Choroid plexus epithelial cell (primary cell): ENCODE measurements around the gene EVC.
A peak's percentile ranks its signal among the peaks of the same experiment; 100 is the strongest.

Source experiments
- DNase-seq: peaks from one replicate; pipeline ENCODE4 v3.0.0-alpha.2; 2010; ENCODE audit warnings: low read depth
- H3K4me3 ChIP-seq: 2 replicates; pipeline ENCODE4 v1.5.1; 2011; ENCODE audit warnings: low read depth, mild to moderate bottlenecking, control low read depth, low read length, moderate library complexity
- CTCF ChIP-seq: conservative IDR thresholded peaks from 2 replicates; pipeline ENCODE4 v1.5.1; 2011; ENCODE audit warnings: low read depth, mild to moderate bottlenecking, control low read depth, inconsistent platforms, low read length, moderate library complexity

The EVC gene

GRCh38 chr4:5742968-5743367, 32.0 kb downstream of the EVC start:
- no peak for TF ChIP-seq CTCF
- no peak for DNase-seq
- H3K4me3 ChIP-seq = no peak overlapping the region

- H3K4me3 ChIP-seq = no peak overlapping the region
- no peak for DNase-seq
- no peak for TF ChIP-seq CTCF
Observed at GRCh38 chr4:5746250-5746649, 35.2 kb downstream of the EVC start.

- no peak overlapping the region for H3K4me3 ChIP-seq
- peak; percentile 51 for DNase-seq
- no peak for TF ChIP-seq CTCF
Observed at GRCh38 chr4:5746829-5747737, 36.1 kb downstream of the EVC start.

GRCh38 chr4:5747738-5748375, 36.9 kb downstream of the EVC start:
- peak; percentile 1 for TF ChIP-seq CTCF
- H3K4me3 ChIP-seq = no peak overlapping the region
- DNase-seq = peak; percentile 99

GRCh38 chr4:5749568-5749967, 38.6 kb downstream of the EVC start:
- TF ChIP-seq CTCF = no peak

GRCh38 chr4:5750052-5750945, 39.3 kb downstream of the EVC start:
- H3K4me3 ChIP-seq = no peak overlapping the region
- no peak for TF ChIP-seq CTCF
- peak; percentile 88 for DNase-seq

More at GRCh38 chr4:5749568-5749967, 38.6 kb downstream of the EVC start:
- DNase-seq = no peak
- no peak overlapping the region for H3K4me3 ChIP-seq
